Measurements from ENCODE around the gene COL4A3.
A peak's percentile ranks its signal among the peaks of the same experiment; 100 is the strongest.

COL4A3 gene

DNA sequence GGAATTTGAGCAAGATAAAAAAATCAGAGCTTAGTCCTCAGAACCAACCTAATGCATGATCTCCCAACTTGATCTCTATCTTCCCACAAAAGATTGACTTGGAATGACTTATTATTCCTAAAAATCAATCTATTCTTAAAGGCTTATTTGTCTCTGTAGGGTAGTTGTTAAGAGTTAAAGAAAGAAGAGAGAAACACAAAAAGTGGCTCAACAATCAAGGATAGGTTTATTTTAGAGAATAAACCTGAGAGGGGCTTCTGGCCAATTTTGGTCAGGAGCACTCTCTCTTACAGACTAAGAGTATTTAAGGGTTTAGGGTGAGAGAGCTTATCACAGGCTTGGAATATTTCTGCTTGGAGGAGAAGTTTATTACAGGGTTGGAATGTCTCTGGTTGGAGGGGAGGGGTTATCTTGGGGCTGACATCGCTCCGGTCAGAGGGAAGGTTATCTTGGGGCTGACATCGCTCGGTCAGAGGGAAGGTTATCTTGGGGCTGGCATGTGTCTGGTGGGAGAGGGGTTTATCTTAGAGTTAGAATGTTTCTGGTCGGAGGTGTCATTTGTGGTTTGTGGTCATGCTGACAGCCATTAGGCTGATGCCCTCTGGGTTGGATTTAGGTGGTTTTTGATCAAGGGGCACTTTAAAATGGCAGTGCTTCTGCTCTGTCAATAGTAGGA lies 158.2 kb downstream of the COL4A3 start:
- TF ChIP-seq TCF12 (IDR thresholded peaks at IDR 0.05; ENCODE audit: low read depth) (no peak), EGR1 (IDR thresholded peaks at IDR 0.05) (no peak), RAD21 (IDR thresholded peaks at IDR 0.05; ENCODE audit: low read depth) (no peak), MAX (IDR thresholded peaks at IDR 0.05) (no peak), REST (IDR thresholded peaks at IDR 0.05; ENCODE audit: low read depth) (no peak), CEBPB (IDR thresholded peaks at IDR 0.05) (no peak), CREB1 (IDR thresholded peaks at IDR 0.05; ENCODE audit: low read depth) (no peak), TEAD4 (IDR thresholded peaks at IDR 0.05) (no peak), FOXM1 (IDR thresholded peaks at IDR 0.05; ENCODE audit: borderline replicate concordance, low read depth) (no peak), NFIC (IDR thresholded peaks at IDR 0.05) (no peak), YY1 (IDR thresholded peaks at IDR 0.05; ENCODE audit: low read depth) (no peak), EP300 (IDR thresholded peaks at IDR 0.05; ENCODE audit: borderline replicate concordance) (no peak), TAF1 (IDR thresholded peaks at IDR 0.05; ENCODE audit: low read depth) (no peak), ZBTB7A (IDR thresholded peaks at IDR 0.05; ENCODE audit: low read depth) (no peak)
- TF ChIP-seq, protein P1, sequence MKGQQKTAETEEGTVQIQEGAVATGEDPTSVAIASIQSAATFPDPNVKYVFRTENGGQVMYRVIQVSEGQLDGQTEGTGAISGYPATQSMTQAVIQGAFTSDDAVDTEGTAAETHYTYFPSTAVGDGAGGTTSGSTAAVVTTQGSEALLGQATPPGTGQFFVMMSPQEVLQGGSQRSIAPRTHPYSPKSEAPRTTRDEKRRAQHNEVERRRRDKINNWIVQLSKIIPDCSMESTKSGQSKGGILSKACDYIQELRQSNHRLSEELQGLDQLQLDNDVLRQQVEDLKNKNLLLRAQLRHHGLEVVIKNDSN (IDR thresholded peaks at IDR 0.05): no peak

- TF ChIP-seq ZBTB7A (IDR thresholded peaks at IDR 0.05; ENCODE audit: low read depth) (no peak), MAX (IDR thresholded peaks at IDR 0.05) (no peak), FOXM1 (IDR thresholded peaks at IDR 0.05; ENCODE audit: borderline replicate concordance, low read depth) (no peak), NFIC (IDR thresholded peaks at IDR 0.05) (no peak), EGR1 (IDR thresholded peaks at IDR 0.05) (no peak), EP300 (IDR thresholded peaks at IDR 0.05; ENCODE audit: borderline replicate concordance) (no peak), CREB1 (IDR thresholded peaks at IDR 0.05; ENCODE audit: low read depth) (no peak), CEBPB (IDR thresholded peaks at IDR 0.05) (no peak), TCF12 (IDR thresholded peaks at IDR 0.05; ENCODE audit: low read depth) (no peak), TEAD4 (IDR thresholded peaks at IDR 0.05) (no peak)
- TF ChIP-seq, protein P1 (IDR thresholded peaks at IDR 0.05): no peak
These were observed 159.4 kb downstream of the COL4A3 start for GRCh38 chr2:227323818-227324217.

DNA sequence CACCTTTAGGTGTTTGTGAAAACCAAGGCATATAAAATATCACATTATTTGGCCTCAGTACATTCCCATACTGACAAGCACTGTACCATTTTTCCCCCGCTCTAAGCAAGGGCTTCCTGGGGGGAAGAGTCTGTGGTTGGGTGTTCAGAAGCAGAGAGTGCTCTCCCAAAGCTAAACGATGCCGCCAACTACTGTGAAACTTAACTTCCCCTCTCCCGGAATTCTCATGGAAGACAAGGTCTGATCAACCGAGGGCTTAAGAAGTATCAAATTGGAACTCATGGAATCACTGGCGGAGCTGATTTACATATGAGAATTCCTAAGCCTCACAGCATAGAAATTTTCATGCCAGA lies 160.2 kb downstream of the COL4A3 start:
- TF ChIP-seq FOXM1 (IDR thresholded peaks at IDR 0.05; ENCODE audit: borderline replicate concordance, low read depth) (no peak), EGR1 (IDR thresholded peaks at IDR 0.05) (no peak), NFIC (IDR thresholded peaks at IDR 0.05) (no peak), YY1 (IDR thresholded peaks at IDR 0.05; ENCODE audit: low read depth) (no peak), ZBTB7A (IDR thresholded peaks at IDR 0.05; ENCODE audit: low read depth) (no peak), REST (IDR thresholded peaks at IDR 0.05; ENCODE audit: low read depth) (no peak), EP300 (IDR thresholded peaks at IDR 0.05; ENCODE audit: borderline replicate concordance) (no peak), TCF12 (IDR thresholded peaks at IDR 0.05; ENCODE audit: low read depth) (no peak), MAX (IDR thresholded peaks at IDR 0.05) (no peak), CREB1 (IDR thresholded peaks at IDR 0.05; ENCODE audit: low read depth) (no peak), RAD21 (IDR thresholded peaks at IDR 0.05; ENCODE audit: low read depth) (no peak), TAF1 (IDR thresholded peaks at IDR 0.05; ENCODE audit: low read depth) (no peak)
- TF ChIP-seq, protein P1 (IDR thresholded peaks at IDR 0.05): no peak

- TF ChIP-seq NFIC (IDR thresholded peaks at IDR 0.05) (no peak), EGR1 (IDR thresholded peaks at IDR 0.05) (peak; percentile 96), TEAD4 (IDR thresholded peaks at IDR 0.05) (peak; percentile 54), TAF1 (IDR thresholded peaks at IDR 0.05; ENCODE audit: low read depth) (peak; percentile 89), TCF12 (IDR thresholded peaks at IDR 0.05; ENCODE audit: low read depth) (peak; percentile 77; the same call in 1 of the 2 replicates), REST (IDR thresholded peaks at IDR 0.05; ENCODE audit: low read depth) (no peak), FOXM1 (IDR thresholded peaks at IDR 0.05; ENCODE audit: borderline replicate concordance, low read depth) (0 out of 2 replicates have a peak, but pooled peaks have one; percentile 17), MAX (IDR thresholded peaks at IDR 0.05) (peak; percentile 99), YY1 (IDR thresholded peaks at IDR 0.05; ENCODE audit: low read depth) (peak; percentile 99), ZBTB7A (IDR thresholded peaks at IDR 0.05; ENCODE audit: low read depth) (peak; percentile 90), CEBPB (IDR thresholded peaks at IDR 0.05) (no peak; the same call in 1 of the 2 replicates), EP300 (IDR thresholded peaks at IDR 0.05; ENCODE audit: borderline replicate concordance) (peak; percentile 50), RAD21 (IDR thresholded peaks at IDR 0.05; ENCODE audit: low read depth) (peak; percentile 35), CREB1 (IDR thresholded peaks at IDR 0.05; ENCODE audit: low read depth) (0 out of 2 replicates have a peak, but pooled peaks have one; percentile 32)
- TF ChIP-seq, protein P1 (IDR thresholded peaks at IDR 0.05): peak; percentile 99
These were observed 160.8 kb downstream of the COL4A3 start, which contains the start of gene MFF for GRCh38 chr2:227324995-227325838. TSS of gene MFF (plus strand) at chr2:227325251. CDS start at chr2:227330666, 5,415 bp downstream.
